ENCODE results near the gene MMP2. TPM values are rescaled to one million over a fixed set of nuclear protein-coding genes. Genes with fewer than 3 reads are reported as not detected.
A peak's percentile ranks its signal among the peaks of the same experiment; 100 is the strongest.

Gene MMP2
- total and polyA plus RNA-seq, 4 experiments from 2014 or later = 0.55 to 0.84 TPM; not detected in 2

GRCh38 chr16:55494994-55495421 lies 16.0 kb downstream of the MMP2 start:
- Histone ChIP-seq H3K4me3 (ENCODE audit: low read length in 2 of 2) (no peak overlapping the region), H3K36me3 (ENCODE audit: insufficient read depth, low read length) (no peaks in the 10 kb centered on the region), H3K4me1 (ENCODE audit: insufficient read depth, low read length) (peaks cover 2% of the 10 kb centered on the region), H3K9me3 (ENCODE audit: control insufficient read depth in 1 of 2, low read length in 2 of 2) (no peaks in the 10 kb centered on the region), H3K27me3 (ENCODE audit: insufficient read depth, low read length) (no peaks in the 10 kb centered on the region), H3K27ac (ENCODE audit: low read depth, low read length) (no peak overlapping the region)
- intact Hi-C loops (cut with micrococcal nuclease) = no loop called here
- peak overlapping the region in 1 of 7 donors; percentile 18 for H3K27ac Mint-ChIP-seq
- peaks cover 0 to 8% (median 6%) of the 10 kb centered on the region in 4 donors for H3K4me1 Mint-ChIP-seq
- no peaks in the 10 kb centered on the region for H3K36me3 Mint-ChIP-seq
- no peak for DNase-seq
- peaks cover 1 to 4% of the 10 kb centered on the region in 2 donors for H3K27me3 Mint-ChIP-seq
- H3K4me3 Mint-ChIP-seq = no peak overlapping the region
- POLR2A ChIA-PET (ENCODE audit: partially characterized antibody) = no interaction called here
- H3K9me3 Mint-ChIP-seq = no peaks in the 10 kb centered on the region
- CTCF ChIA-PET (ENCODE audit: partially characterized antibody) = interaction anchor here (1.2 kb wide), 1 partner anchor 30 kb away, joined by 4 read pairs; no protein-coding TSS in a partner anchor

GRCh38 chr16:55495616-55496289 lies 16.8 kb downstream of the MMP2 start:
- no peak overlapping the region for H3K27ac ChIP-seq (ENCODE audit: low read depth, low read length)
- CTCF ChIA-PET (ENCODE audit: partially characterized antibody) = interaction anchor here (1.2 kb wide), 1 partner anchor 31 kb away, joined by 4 read pairs; no protein-coding TSS in a partner anchor
- H3K4me1 Mint-ChIP-seq = peaks cover 0 to 10% (median 8%) of the 10 kb centered on the region in 4 donors

DNA sequence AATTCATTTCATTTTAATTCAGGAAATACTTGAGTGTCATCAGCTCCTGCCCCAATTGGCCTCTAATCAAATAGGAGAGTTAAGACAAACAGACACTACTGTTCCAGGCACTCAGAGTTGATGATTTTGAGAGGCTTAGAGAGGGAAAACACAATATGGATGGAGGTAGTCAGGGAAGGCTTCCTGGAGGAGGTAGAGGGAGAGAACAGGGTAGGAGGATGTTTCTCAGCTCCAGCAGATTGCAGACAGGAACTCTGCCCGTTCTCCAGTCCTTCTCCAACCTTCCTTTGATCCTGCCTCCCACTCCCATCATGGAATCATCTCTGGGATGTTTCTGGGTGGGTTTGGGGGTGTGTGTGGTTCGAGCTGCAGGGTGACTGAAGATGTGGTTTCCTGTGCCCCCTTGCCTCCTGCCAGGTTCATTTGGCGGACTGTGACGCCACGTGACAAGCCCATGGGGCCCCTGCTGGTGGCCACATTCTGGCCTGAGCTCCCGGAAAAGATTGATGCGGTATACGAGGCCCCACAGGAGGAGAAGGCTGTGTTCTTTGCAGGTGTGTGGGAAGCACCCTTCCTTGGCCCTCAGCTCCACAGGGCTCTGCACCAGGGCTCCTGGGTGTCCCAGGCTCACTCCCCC lies 17.6 kb downstream of the MMP2 start:
- Mint-ChIP-seq H3K9me3 (no peaks in the 10 kb centered on the region), H3K4me1 (peaks cover 0 to 10% (median 8%) of the 10 kb centered on the region in 4 donors), H3K27ac (no peak overlapping the region), H3K36me3 (no peaks in the 10 kb centered on the region), H3K4me3 (no peak overlapping the region), H3K27me3 (peaks cover 1 to 6% of the 10 kb centered on the region in 2 donors)
- no peaks in the 10 kb centered on the region for H3K36me3 ChIP-seq (ENCODE audit: insufficient read depth, low read length)
- no peak for DNase-seq
- intact Hi-C loops (cut with micrococcal nuclease) = no loop called here
- no peak overlapping the region for H3K27ac ChIP-seq (ENCODE audit: low read depth, low read length)
- peaks cover 6% of the 10 kb centered on the region for H3K4me1 ChIP-seq (ENCODE audit: insufficient read depth, low read length)
- H3K9me3 ChIP-seq (ENCODE audit: control insufficient read depth in 1 of 2, low read length in 2 of 2) = no peaks in the 10 kb centered on the region
- CTCF ChIA-PET (ENCODE audit: partially characterized antibody) = no interaction called here
- no peaks in the 10 kb centered on the region for H3K27me3 ChIP-seq (ENCODE audit: insufficient read depth, low read length)
- no peak overlapping the region for H3K4me3 ChIP-seq (ENCODE audit: low read length in 2 of 2)
- POLR2A ChIA-PET (ENCODE audit: partially characterized antibody) = no interaction called here

More at GRCh38 chr16:55495616-55496289, 16.8 kb downstream of the MMP2 start:
- Histone ChIP-seq H3K27me3 (ENCODE audit: insufficient read depth, low read length) (no peaks in the 10 kb centered on the region), H3K4me1 (ENCODE audit: insufficient read depth, low read length) (peaks cover 6% of the 10 kb centered on the region), H3K4me3 (ENCODE audit: low read length in 2 of 2) (no peak overlapping the region), H3K36me3 (ENCODE audit: insufficient read depth, low read length) (no peaks in the 10 kb centered on the region), H3K9me3 (ENCODE audit: control insufficient read depth in 1 of 2, low read length in 2 of 2) (no peaks in the 10 kb centered on the region)
- Mint-ChIP-seq H3K36me3 (no peaks in the 10 kb centered on the region), H3K27me3 (peaks cover 1 to 4% of the 10 kb centered on the region in 2 donors), H3K27ac (no peak overlapping the region), H3K4me3 (no peak overlapping the region), H3K9me3 (no peaks in the 10 kb centered on the region)
- intact Hi-C loops (cut with micrococcal nuclease) = no loop called here
- POLR2A ChIA-PET (ENCODE audit: partially characterized antibody) = no interaction called here
- DNase-seq = no peak

GRCh38 chr16:55497558-55497957 lies 18.6 kb downstream of the MMP2 start:
- POLR2A ChIA-PET (ENCODE audit: partially characterized antibody) = no interaction called here
- H3K4me1 ChIP-seq (ENCODE audit: insufficient read depth, low read length) = peaks cover 6% of the 10 kb centered on the region
- Mint-ChIP-seq H3K4me1 (peaks cover 0 to 10% (median 8%) of the 10 kb centered on the region in 4 donors), H3K27me3 (peaks cover 1 to 6% of the 10 kb centered on the region in 2 donors), H3K9me3 (no peaks in the 10 kb centered on the region), H3K4me3 (no peak overlapping the region), H3K36me3 (no peaks in the 10 kb centered on the region), H3K27ac (no peak overlapping the region)
- intact Hi-C loops (cut with micrococcal nuclease) = no loop called here
- H3K9me3 ChIP-seq (ENCODE audit: control insufficient read depth in 1 of 2, low read length in 2 of 2) = no peaks in the 10 kb centered on the region
- H3K27me3 ChIP-seq (ENCODE audit: insufficient read depth, low read length) = no peaks in the 10 kb centered on the region
- H3K27ac ChIP-seq (ENCODE audit: low read depth, low read length) = no peak overlapping the region
- no peak overlapping the region for H3K4me3 ChIP-seq (ENCODE audit: low read length in 2 of 2)
- DNase-seq = no peak
- H3K36me3 ChIP-seq (ENCODE audit: insufficient read depth, low read length) = no peaks in the 10 kb centered on the region
- CTCF ChIA-PET (ENCODE audit: partially characterized antibody) = no interaction called here

DNA sequence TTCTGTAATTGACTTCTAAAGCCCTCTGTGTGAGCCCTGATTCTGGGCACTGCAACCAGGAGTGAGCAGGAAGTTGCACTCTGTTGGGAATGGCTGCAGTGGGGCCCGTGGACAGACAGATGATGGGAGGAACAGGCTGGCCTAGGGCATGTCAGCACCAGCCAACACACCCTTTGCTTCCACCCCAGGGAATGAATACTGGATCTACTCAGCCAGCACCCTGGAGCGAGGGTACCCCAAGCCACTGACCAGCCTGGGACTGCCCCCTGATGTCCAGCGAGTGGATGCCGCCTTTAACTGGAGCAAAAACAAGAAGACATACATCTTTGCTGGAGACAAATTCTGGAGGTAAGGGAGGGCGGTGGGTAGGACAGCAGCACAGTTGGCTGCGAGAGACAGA lies 19.1 kb downstream of the MMP2 start:
- H3K9me3 ChIP-seq (ENCODE audit: control insufficient read depth in 1 of 2, low read length in 2 of 2) = no peaks in the 10 kb centered on the region
- Mint-ChIP-seq H3K27ac (no peak overlapping the region), H3K9me3 (no peaks in the 10 kb centered on the region), H3K4me1 (peaks cover 0 to 10% (median 8%) of the 10 kb centered on the region in 4 donors), H3K27me3 (peaks cover 1 to 6% of the 10 kb centered on the region in 2 donors), H3K36me3 (no peaks in the 10 kb centered on the region), H3K4me3 (no peak overlapping the region)
- H3K4me1 ChIP-seq (ENCODE audit: insufficient read depth, low read length) = peaks cover 6% of the 10 kb centered on the region
- no peaks in the 10 kb centered on the region for H3K27me3 ChIP-seq (ENCODE audit: insufficient read depth, low read length)
- intact Hi-C loops (cut with micrococcal nuclease) = no loop called here
- POLR2A ChIA-PET (ENCODE audit: partially characterized antibody) = no interaction called here
- CTCF ChIA-PET (ENCODE audit: partially characterized antibody) = no interaction called here
- no peak for DNase-seq
- no peaks in the 10 kb centered on the region for H3K36me3 ChIP-seq (ENCODE audit: insufficient read depth, low read length)
- H3K27ac ChIP-seq (ENCODE audit: low read depth, low read length) = no peak overlapping the region
- H3K4me3 ChIP-seq (ENCODE audit: low read length in 2 of 2) = no peak overlapping the region

DNA sequence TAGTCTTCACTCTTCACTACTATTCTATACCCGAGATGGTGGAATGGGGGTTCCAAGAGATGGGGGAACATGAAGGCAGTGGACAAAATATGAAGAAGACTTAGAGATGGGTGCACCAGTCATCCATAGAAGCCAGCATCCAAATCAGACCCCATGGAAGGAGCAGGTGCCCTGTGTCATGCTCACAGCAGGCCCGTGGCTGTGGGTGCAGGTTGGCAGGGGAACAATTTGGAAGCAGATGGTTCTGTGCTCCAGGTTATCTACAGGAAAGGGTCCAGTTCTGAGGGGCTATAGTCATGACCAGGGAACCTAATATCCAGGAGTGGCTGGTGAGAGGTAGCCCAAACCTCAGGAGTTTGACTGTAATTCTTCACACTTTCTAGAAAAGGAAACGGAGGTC lies 20.3 kb downstream of the MMP2 start:
- DNase-seq = no peak
- Histone ChIP-seq H3K27me3 (ENCODE audit: insufficient read depth, low read length) (no peaks in the 10 kb centered on the region), H3K27ac (ENCODE audit: low read depth, low read length) (no peak overlapping the region), H3K4me1 (ENCODE audit: insufficient read depth, low read length) (peaks cover 6% of the 10 kb centered on the region), H3K36me3 (ENCODE audit: insufficient read depth, low read length) (no peaks in the 10 kb centered on the region), H3K4me3 (ENCODE audit: low read length in 2 of 2) (no peak overlapping the region), H3K9me3 (ENCODE audit: control insufficient read depth in 1 of 2, low read length in 2 of 2) (no peaks in the 10 kb centered on the region)
- intact Hi-C loops (cut with micrococcal nuclease) = no loop called here
- no peak overlapping the region for H3K27ac Mint-ChIP-seq
- peaks cover 0 to 10% (median 8%) of the 10 kb centered on the region in 4 donors for H3K4me1 Mint-ChIP-seq
- no peak overlapping the region for H3K4me3 Mint-ChIP-seq
- ChIA-PET POLR2A (ENCODE audit: partially characterized antibody) (no interaction called here), CTCF (ENCODE audit: partially characterized antibody) (interaction anchor here (1.7 kb wide), 1 partner anchor 34 kb away, joined by 6 read pairs; no protein-coding TSS in a partner anchor)
- peaks cover 1 to 6% of the 10 kb centered on the region in 2 donors for H3K27me3 Mint-ChIP-seq
- H3K9me3 Mint-ChIP-seq = no peaks in the 10 kb centered on the region
- H3K36me3 Mint-ChIP-seq = no peaks in the 10 kb centered on the region

DNA sequence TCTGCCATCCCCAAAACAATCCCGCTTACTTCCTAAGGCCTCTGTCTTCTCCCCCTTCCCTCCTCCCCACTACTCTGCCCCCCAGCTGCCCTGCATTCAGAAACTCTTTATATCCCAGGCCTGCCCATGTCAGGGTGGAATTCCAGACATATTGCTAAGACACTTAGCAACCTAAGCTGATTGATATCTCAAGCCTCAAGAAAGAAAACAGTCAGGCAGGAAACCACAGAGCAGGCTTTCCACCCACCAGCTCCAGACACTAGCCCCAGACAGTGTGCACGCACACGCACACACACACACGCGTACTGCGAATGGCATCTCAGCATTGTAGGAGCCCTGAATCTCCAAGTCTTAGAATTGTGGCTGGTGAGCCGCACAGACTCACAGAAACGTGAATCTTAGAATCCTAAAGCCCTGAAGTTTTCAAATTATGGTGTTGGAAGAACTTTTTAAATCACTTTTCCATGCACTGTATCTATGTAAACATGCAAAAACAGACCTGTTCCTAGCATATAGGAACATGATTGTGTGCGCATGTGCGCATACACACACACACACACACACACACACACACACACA lies 21.0 kb downstream of the MMP2 start:
- peaks cover 6% of the 10 kb centered on the region for H3K4me1 ChIP-seq (ENCODE audit: insufficient read depth, low read length)
- no peak overlapping the region for H3K4me3 ChIP-seq (ENCODE audit: low read length in 2 of 2)
- POLR2A ChIA-PET (ENCODE audit: partially characterized antibody) = no interaction called here
- CTCF ChIA-PET (ENCODE audit: partially characterized antibody) = interaction anchor here (1.6 to 1.7 kb wide), 2 partner anchors 35 kb away, joined by 6 read pairs; no protein-coding TSS in a partner anchor
- H3K27me3 ChIP-seq (ENCODE audit: insufficient read depth, low read length) = no peaks in the 10 kb centered on the region
- peak in 2 of 5 donors; percentile 5 to 31 for DNase-seq
- H3K27ac ChIP-seq (ENCODE audit: low read depth, low read length) = no peak overlapping the region
- H3K9me3 ChIP-seq (ENCODE audit: control insufficient read depth in 1 of 2, low read length in 2 of 2) = no peaks in the 10 kb centered on the region
- H3K36me3 ChIP-seq (ENCODE audit: insufficient read depth, low read length) = no peaks in the 10 kb centered on the region
- no peaks in the 10 kb centered on the region for H3K36me3 Mint-ChIP-seq
- H3K9me3 Mint-ChIP-seq = no peaks in the 10 kb centered on the region
- peaks cover 0 to 10% (median 8%) of the 10 kb centered on the region in 4 donors for H3K4me1 Mint-ChIP-seq
- no peak overlapping the region for H3K4me3 Mint-ChIP-seq
- intact Hi-C loops (cut with micrococcal nuclease) = no loop called here
- peaks cover 1 to 6% of the 10 kb centered on the region in 2 donors for H3K27me3 Mint-ChIP-seq
- H3K27ac Mint-ChIP-seq = peak overlapping the region in 1 of 7 donors; percentile 20

All from CD4-positive, alpha-beta memory T cell (primary cell).